Glutamatergic neuron (in vitro differentiated cells): ENCODE measurements around the gene PSEN1. TPM values are rescaled to one million over a fixed set of nuclear protein-coding genes. Genes with fewer than 3 reads are reported as not detected.

Experiments used
- DNase-seq: peaks from one replicate; pipeline ENCODE4 v3.0.0; 2022
- H3K27ac Mint-ChIP-seq: one replicate; pipeline ENCODE4 v1.8.0; 2020; ENCODE audit warnings: mild to moderate bottlenecking, mixed read lengths, inconsistent platforms; ENCODE audit not compliant: unreplicated experiment
- H3K27me3 Mint-ChIP-seq: one replicate; pipeline ENCODE4 v1.8.0; 2020; ENCODE audit warnings: mild to moderate bottlenecking, moderate library complexity, mixed read lengths, inconsistent platforms; ENCODE audit not compliant: unreplicated experiment
- H3K36me3 Mint-ChIP-seq: one replicate; pipeline ENCODE4 v1.8.0; 2020; ENCODE audit warnings: mild to moderate bottlenecking, mixed read lengths, inconsistent platforms; ENCODE audit not compliant: unreplicated experiment
- H3K4me1 Mint-ChIP-seq: one replicate; pipeline ENCODE4 v1.8.0; 2020; ENCODE audit warnings: mild to moderate bottlenecking, low read depth, mixed read lengths, inconsistent platforms; ENCODE audit not compliant: unreplicated experiment
- H3K4me3 Mint-ChIP-seq: one replicate; pipeline ENCODE4 v1.8.0; 2020; ENCODE audit warnings: mild to moderate bottlenecking, mixed read lengths, inconsistent platforms; ENCODE audit not compliant: unreplicated experiment
- H3K9me3 Mint-ChIP-seq: one replicate; pipeline ENCODE4 v1.8.0; 2020; ENCODE audit warnings: mild to moderate bottlenecking, moderate library complexity, mixed read lengths, inconsistent platforms; ENCODE audit not compliant: unreplicated experiment
- CTCF ChIP-seq: fragments of 200-600 bp; sonication (generic); IDR thresholded peaks from one replicate; pipeline ENCODE4 v1.5.0; 2021; ENCODE audit not compliant: partially characterized antibody, unreplicated experiment
- total RNA-seq: library from RNA; stranded (reverse); fragmentation: NEBNext Ultra II Directional; extraction: Animal tissue kit (Norgen Biotek cat#: 25700); gene quantifications from one replicate; pipeline ENCODE4 v1.2.1, GENCODE V29; 2021; ENCODE audit not compliant: unreplicated experiment

Gene PSEN1
- total RNA-seq, 1 donor from 2014 or later = 79.7 TPM

DNA sequence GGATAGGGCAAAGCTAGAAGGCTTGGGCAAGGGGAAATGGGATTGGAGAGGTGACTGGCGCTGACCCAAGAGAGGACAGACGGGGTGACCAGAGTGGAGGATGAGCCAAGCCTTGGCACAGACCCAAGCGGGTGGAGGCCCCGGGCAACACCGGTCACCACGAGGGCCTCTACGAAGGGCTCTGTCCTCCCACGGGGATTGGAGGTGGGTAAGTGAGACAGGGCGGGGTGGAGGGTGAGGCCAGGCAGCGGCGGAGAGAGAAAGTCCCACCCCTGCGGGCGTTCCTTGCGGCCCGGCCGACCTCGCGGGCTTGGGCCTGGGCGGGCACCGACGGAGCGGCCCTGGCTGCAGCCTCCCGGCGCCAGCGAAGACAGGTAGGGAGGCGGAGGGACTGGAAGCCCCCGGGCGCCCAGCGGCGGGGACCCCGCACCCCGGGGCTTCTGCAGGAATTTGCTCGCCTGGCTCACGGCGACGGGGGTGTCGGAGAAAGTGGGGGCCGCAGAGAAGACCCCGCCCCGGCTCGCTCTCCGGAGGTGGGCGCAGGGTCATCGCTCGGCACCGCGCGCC is 101.0 kb downstream of the PSEN1 start, which contains the start of gene PAPLN:
Gene PAPLN, plus strand, starts transcription at position 288 of the 567 bp plus-strand sequence. CDS start 2,273 bp downstream, outside the sequence.
- Mint-ChIP-seq H3K27ac (no peak within 1 kb of the TSS), H3K4me1 (peaks cover 19% of the 10 kb centered on the region), H3K36me3 (peaks cover 7% of the 10 kb centered on the region), H3K27me3 (peaks cover 22% of the 10 kb centered on the region), H3K9me3 (peaks cover 2% of the 10 kb centered on the region), H3K4me3 (peak within 1 kb of the TSS; percentile 83)
- DNase-seq = no peak
- no peak for TF ChIP-seq CTCF

- peaks cover 2% of the 10 kb centered on the region for H3K9me3 Mint-ChIP-seq
- peaks cover 22% of the 10 kb centered on the region for H3K27me3 Mint-ChIP-seq
- H3K27ac Mint-ChIP-seq = no peak overlapping the region
- peak overlapping the region; percentile 49 for H3K4me3 Mint-ChIP-seq
- TF ChIP-seq CTCF = no peak
- H3K4me1 Mint-ChIP-seq = peaks cover 19% of the 10 kb centered on the region
- H3K36me3 Mint-ChIP-seq = peaks cover 7% of the 10 kb centered on the region
- no peak for DNase-seq
These were observed 101.6 kb downstream of the PSEN1 start for GRCh38 chr14:73237786-73238423.

GRCh38 chr14:73238424-73238852 is 102.1 kb downstream of the PSEN1 start:
- peak overlapping the region; percentile 49 for H3K4me3 Mint-ChIP-seq

GRCh38 chr14:73238941-73239340 is 102.6 kb downstream of the PSEN1 start:
- no peak for DNase-seq
- Mint-ChIP-seq H3K4me1 (peaks cover 19% of the 10 kb centered on the region), H3K4me3 (peak overlapping the region; percentile 2), H3K9me3 (no peaks in the 10 kb centered on the region), H3K36me3 (peaks cover 2% of the 10 kb centered on the region), H3K27me3 (peaks cover 23% of the 10 kb centered on the region), H3K27ac (no peak overlapping the region)
- no peak for TF ChIP-seq CTCF

More at GRCh38 chr14:73238424-73238852, 102.1 kb downstream of the PSEN1 start:
- Mint-ChIP-seq H3K27ac (no peak overlapping the region), H3K4me1 (peaks cover 19% of the 10 kb centered on the region), H3K27me3 (peaks cover 22% of the 10 kb centered on the region), H3K36me3 (peaks cover 7% of the 10 kb centered on the region), H3K9me3 (peaks cover 2% of the 10 kb centered on the region)
- no peak for TF ChIP-seq CTCF
- no peak for DNase-seq
